Measurements from ENCODE around the gene HTT.

Gene HTT

DNA sequence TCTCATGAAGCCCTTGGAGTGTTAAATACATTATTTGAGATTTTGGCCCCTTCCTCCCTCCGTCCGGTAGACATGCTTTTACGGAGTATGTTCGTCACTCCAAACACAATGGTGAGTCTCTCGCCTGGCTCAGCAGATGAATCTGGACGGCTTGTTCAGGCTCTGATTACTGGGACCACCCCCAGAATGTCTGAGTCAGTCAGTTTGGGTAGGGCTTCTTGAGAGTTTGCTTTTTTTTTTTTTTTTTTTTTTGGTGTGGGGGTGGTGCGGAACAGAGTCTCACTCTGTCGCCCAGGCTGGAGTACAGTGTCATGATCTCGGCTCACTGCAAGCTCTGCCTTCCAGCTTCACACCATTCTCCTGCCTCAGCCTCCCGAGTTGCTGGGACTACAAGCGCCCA is 112.1 kb downstream of the HTT start:
- H3K36me3 ChIP-seq: peaks cover 29% of the 10 kb centered on the region
- H3K4me3 ChIP-seq (ENCODE audit: low read depth, low read length): no peak overlapping the region
- no peak for DNase-seq
- TF ChIP-seq, protein P1, sequence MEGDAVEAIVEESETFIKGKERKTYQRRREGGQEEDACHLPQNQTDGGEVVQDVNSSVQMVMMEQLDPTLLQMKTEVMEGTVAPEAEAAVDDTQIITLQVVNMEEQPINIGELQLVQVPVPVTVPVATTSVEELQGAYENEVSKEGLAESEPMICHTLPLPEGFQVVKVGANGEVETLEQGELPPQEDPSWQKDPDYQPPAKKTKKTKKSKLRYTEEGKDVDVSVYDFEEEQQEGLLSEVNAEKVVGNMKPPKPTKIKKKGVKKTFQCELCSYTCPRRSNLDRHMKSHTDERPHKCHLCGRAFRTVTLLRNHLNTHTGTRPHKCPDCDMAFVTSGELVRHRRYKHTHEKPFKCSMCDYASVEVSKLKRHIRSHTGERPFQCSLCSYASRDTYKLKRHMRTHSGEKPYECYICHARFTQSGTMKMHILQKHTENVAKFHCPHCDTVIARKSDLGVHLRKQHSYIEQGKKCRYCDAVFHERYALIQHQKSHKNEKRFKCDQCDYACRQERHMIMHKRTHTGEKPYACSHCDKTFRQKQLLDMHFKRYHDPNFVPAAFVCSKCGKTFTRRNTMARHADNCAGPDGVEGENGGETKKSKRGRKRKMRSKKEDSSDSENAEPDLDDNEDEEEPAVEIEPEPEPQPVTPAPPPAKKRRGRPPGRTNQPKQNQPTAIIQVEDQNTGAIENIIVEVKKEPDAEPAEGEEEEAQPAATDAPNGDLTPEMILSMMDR (IDR thresholded peaks at IDR 0.05; ENCODE audit: low read depth, low read length): no peak
- no peaks in the 10 kb centered on the region for H3K9me3 ChIP-seq
- H3K27me3 ChIP-seq: no peaks in the 10 kb centered on the region
- no peaks in the 10 kb centered on the region for H3K4me1 ChIP-seq

- DNase-seq: no peak
- no peaks in the 10 kb centered on the region for H3K9me3 ChIP-seq
- no peaks in the 10 kb centered on the region for H3K27me3 ChIP-seq
- peaks cover 23% of the 10 kb centered on the region for H3K36me3 ChIP-seq
- TF ChIP-seq, protein P1 (IDR thresholded peaks at IDR 0.05; ENCODE audit: low read depth, low read length): no peak
- H3K4me1 ChIP-seq: peaks cover 3% of the 10 kb centered on the region
- H3K4me3 ChIP-seq (ENCODE audit: low read depth, low read length): no peak overlapping the region
These were observed 113.6 kb downstream of the HTT start for GRCh38 chr4:3188118-3188517.

DNA sequence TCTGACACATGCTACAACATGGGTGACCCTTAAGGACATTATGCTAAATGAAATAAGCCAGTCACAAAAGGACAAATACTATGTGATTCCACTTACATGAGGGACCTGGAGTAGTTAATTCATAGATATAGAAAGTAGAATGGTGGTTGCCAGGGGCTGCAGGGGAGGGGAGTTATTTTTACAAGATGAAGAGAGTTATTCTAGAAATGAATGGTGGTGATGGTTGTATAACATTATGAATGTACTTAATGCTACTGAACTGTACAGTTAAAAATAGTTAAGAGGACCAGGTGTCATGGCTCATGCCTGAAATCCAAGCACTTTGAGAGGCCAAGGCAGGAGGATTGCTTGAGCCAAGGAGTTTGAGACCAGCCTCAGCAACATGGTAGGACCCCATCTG is 115.0 kb downstream of the HTT start:
- Histone ChIP-seq H3K9me3 (no peaks in the 10 kb centered on the region), H3K27me3 (no peaks in the 10 kb centered on the region), H3K4me1 (peaks cover 13% of the 10 kb centered on the region), H3K4me3 (ENCODE audit: low read depth, low read length) (no peak overlapping the region), H3K36me3 (peaks cover 23% of the 10 kb centered on the region)
- TF ChIP-seq, protein P1 (IDR thresholded peaks at IDR 0.05; ENCODE audit: low read depth, low read length): no peak
- DNase-seq: no peak

GRCh38 chr4:3190549-3190948 is 116.1 kb downstream of the HTT start:
- Histone ChIP-seq H3K27me3 (no peaks in the 10 kb centered on the region), H3K4me1 (peaks cover 13% of the 10 kb centered on the region), H3K9me3 (no peaks in the 10 kb centered on the region), H3K4me3 (ENCODE audit: low read depth, low read length) (no peak overlapping the region), H3K36me3 (peaks cover 23% of the 10 kb centered on the region)
- no peak for DNase-seq
- TF ChIP-seq, protein P1 (IDR thresholded peaks at IDR 0.05; ENCODE audit: low read depth, low read length): no peak

- Histone ChIP-seq H3K4me3 (ENCODE audit: low read depth, low read length) (no peak overlapping the region), H3K4me1 (peaks cover 13% of the 10 kb centered on the region), H3K27me3 (no peaks in the 10 kb centered on the region), H3K36me3 (peaks cover 23% of the 10 kb centered on the region), H3K9me3 (no peaks in the 10 kb centered on the region)
- TF ChIP-seq, protein P1 (IDR thresholded peaks at IDR 0.05; ENCODE audit: low read depth, low read length): no peak
- no peak for DNase-seq
These were observed 117.7 kb downstream of the HTT start for GRCh38 chr4:3192188-3192587.

DNA sequence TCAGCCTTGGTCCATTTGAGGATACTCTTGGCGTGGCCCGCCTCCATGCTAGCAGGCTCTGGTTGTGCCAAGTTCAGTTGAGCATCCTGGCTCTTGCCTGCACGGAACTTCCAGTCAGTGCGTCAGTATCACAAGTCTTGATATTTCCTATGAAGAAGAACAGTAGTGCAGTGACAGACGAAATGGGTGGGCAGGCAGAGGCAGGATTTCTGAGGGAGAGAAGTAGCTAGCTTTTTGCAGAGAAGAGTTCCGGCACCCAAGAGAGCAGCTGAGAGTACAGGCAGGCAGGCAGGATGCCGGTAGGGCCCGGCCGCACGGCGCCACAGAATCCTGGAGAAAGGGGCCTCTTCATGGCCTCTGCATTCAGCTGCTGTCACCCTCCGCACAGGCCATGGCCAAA is 118.3 kb downstream of the HTT start:
- Histone ChIP-seq H3K4me1 (peaks cover 13% of the 10 kb centered on the region), H3K9me3 (no peaks in the 10 kb centered on the region), H3K36me3 (peaks cover 20% of the 10 kb centered on the region), H3K4me3 (ENCODE audit: low read depth, low read length) (no peak overlapping the region), H3K27me3 (no peaks in the 10 kb centered on the region)
- no peak for DNase-seq
- TF ChIP-seq, protein P1 (IDR thresholded peaks at IDR 0.05; ENCODE audit: low read depth, low read length): no peak
